DOHH2 (cell line): ENCODE data around the gene IFT88.

ENCODE experiments used
- H3F3A ChIP-seq: fragments of 200-600 bp; sonication (generic), shearing (Covaris generic); 2 replicates; pipeline ENCODE4 v1.6.0; 2016; ENCODE audit warnings: antibody characterized with exemption, mild to moderate bottlenecking; ENCODE audit not compliant: control insufficient read depth, insufficient read depth
- H3K27ac ChIP-seq: fragments of 200-600 bp; sonication (generic); 2 replicates; pipeline ENCODE4 v1.5.1; 2014; ENCODE audit warnings: low read depth, mild to moderate bottlenecking, low read length, moderate library complexity
- H3K27me3 ChIP-seq: fragments of 200-600 bp; sonication (generic); 2 replicates; pipeline ENCODE4 v1.6.1; 2014; ENCODE audit warnings: mild to moderate bottlenecking, low read length, mixed read lengths; ENCODE audit not compliant: control insufficient read depth
- H3K36me3 ChIP-seq: fragments of 200-600 bp; sonication (generic); 2 replicates; pipeline ENCODE4 v1.6.1; 2014; ENCODE audit warnings: mild to moderate bottlenecking, low read length, moderate library complexity, mixed read lengths; ENCODE audit not compliant: control insufficient read depth
- H3K4me1 ChIP-seq: fragments of 200-600 bp; sonication (generic); 2 replicates; pipeline ENCODE4 v1.6.1; 2014; ENCODE audit warnings: mild to moderate bottlenecking, low read length, mixed read lengths; ENCODE audit not compliant: control insufficient read depth
- H3K4me2 ChIP-seq: fragments of 200-600 bp; sonication (generic); 2 replicates; pipeline ENCODE4 v1.6.0; 2014; ENCODE audit warnings: mild to moderate bottlenecking, low read length, moderate library complexity
- H3K4me3 ChIP-seq: fragments of 200-600 bp; sonication (generic); 2 replicates; pipeline ENCODE4 v1.5.1; 2014; ENCODE audit warnings: mild to moderate bottlenecking, low read length, mixed read lengths
- H3K79me2 ChIP-seq: fragments of 200-600 bp; sonication (generic); 2 replicates; pipeline ENCODE4 v1.6.1; 2014; ENCODE audit warnings: mild to moderate bottlenecking, low read length, mixed read lengths; ENCODE audit not compliant: control insufficient read depth
- H3K9me2 ChIP-seq: fragments of 200-600 bp; sonication (generic); replicated peaks from 2 replicates; pipeline ENCODE4 v1.6.1; 2014; ENCODE audit warnings: mild to moderate bottlenecking, low read length, mixed read lengths; ENCODE audit not compliant: control insufficient read depth
- H3K9me3 ChIP-seq: fragments of 200-600 bp; sonication (generic); 2 replicates; pipeline ENCODE4 v1.6.1; 2014; ENCODE audit warnings: antibody characterized with exemption, low read length, mixed read lengths; ENCODE audit not compliant: control insufficient read depth, insufficient read depth
- H4K20me1 ChIP-seq: fragments of 200-600 bp; sonication (generic); 2 replicates; pipeline ENCODE4 v1.6.0; 2014; ENCODE audit warnings: low read depth, mild to moderate bottlenecking, antibody characterized with exemption, low read length, moderate library complexity; ENCODE audit not compliant: control insufficient read depth, insufficient read depth
- CTCF ChIP-seq: fragments of 200-600 bp; sonication (generic); IDR thresholded peaks from one replicate; pipeline ENCODE4 v1.5.1; 2014; ENCODE audit warnings: antibody characterized with exemption, mild to moderate bottlenecking, low read depth, low read length; ENCODE audit not compliant: poor library complexity, severe bottlenecking
- EZH2phosphoT487 ChIP-seq: fragments of 200-600 bp; sonication (generic); IDR thresholded peaks from 2 replicates; pipeline ENCODE4 v1.6.1; 2017; ENCODE audit warnings: borderline replicate concordance, mild to moderate bottlenecking, antibody characterized with exemption, low read length, moderate library complexity, mixed read lengths

IFT88 gene

GRCh38 chr13:20669162-20669561, 102.2 kb downstream of the IFT88 start:
- H3F3A ChIP-seq = no peaks in the 10 kb centered on the region
- H3K4me3 ChIP-seq = no peak overlapping the region
- H4K20me1 ChIP-seq = no peaks in the 10 kb centered on the region
- H3K4me1 ChIP-seq = no peaks in the 10 kb centered on the region
- no peaks in the 10 kb centered on the region for H3K79me2 ChIP-seq
- no peaks in the 10 kb centered on the region for H3K9me2 ChIP-seq
- TF ChIP-seq CTCF (no peak), EZH2phosphoT487 (no peak)
- H3K9me3 ChIP-seq = no peaks in the 10 kb centered on the region
- H3K27me3 ChIP-seq = no peaks in the 10 kb centered on the region
- H3K27ac ChIP-seq = no peak overlapping the region
- no peak overlapping the region for H3K4me2 ChIP-seq
- H3K36me3 ChIP-seq = no peaks in the 10 kb centered on the region

- H3K36me3 ChIP-seq = no peaks in the 10 kb centered on the region
- TF ChIP-seq CTCF (no peak), EZH2phosphoT487 (no peak)
- H3K27ac ChIP-seq = no peak overlapping the region
- no peaks in the 10 kb centered on the region for H3K27me3 ChIP-seq
- no peak overlapping the region for H3K4me2 ChIP-seq
- no peaks in the 10 kb centered on the region for H3K4me1 ChIP-seq
- H3K9me3 ChIP-seq = no peaks in the 10 kb centered on the region
- H3K79me2 ChIP-seq = no peaks in the 10 kb centered on the region
- H3K4me3 ChIP-seq = no peak overlapping the region
- no peaks in the 10 kb centered on the region for H3F3A ChIP-seq
- H4K20me1 ChIP-seq = no peaks in the 10 kb centered on the region
- H3K9me2 ChIP-seq = no peaks in the 10 kb centered on the region
These were observed 104.8 kb downstream of the IFT88 start for GRCh38 chr13:20671789-20672188.

DNA sequence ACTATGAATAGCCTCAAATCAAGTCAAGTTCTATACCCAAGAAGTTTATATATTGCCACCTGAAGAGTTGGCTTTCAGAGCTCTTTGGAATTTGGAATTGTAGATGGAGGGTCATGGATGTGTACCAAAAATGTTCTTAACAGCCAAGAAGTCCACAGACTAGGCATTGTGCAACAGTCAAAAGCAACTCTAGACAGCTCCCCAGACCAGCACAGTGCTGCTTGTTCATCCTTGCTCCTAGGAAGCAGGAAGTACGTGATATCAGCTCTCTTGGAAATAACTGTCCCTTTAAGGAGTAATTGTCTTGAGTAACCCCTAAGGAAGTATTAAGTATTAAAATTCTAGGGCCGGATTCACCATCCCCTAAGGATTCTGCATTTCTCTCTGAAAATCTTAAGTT, 105.8 kb downstream of the IFT88 start:
- H3K36me3 ChIP-seq = no peaks in the 10 kb centered on the region
- no peak overlapping the region for H3K4me3 ChIP-seq
- H4K20me1 ChIP-seq = no peaks in the 10 kb centered on the region
- H3K9me2 ChIP-seq = no peaks in the 10 kb centered on the region
- no peak overlapping the region for H3K4me2 ChIP-seq
- H3F3A ChIP-seq = no peaks in the 10 kb centered on the region
- no peaks in the 10 kb centered on the region for H3K9me3 ChIP-seq
- no peak for TF ChIP-seq CTCF
- no peak for TF ChIP-seq EZH2phosphoT487
- no peaks in the 10 kb centered on the region for H3K27me3 ChIP-seq
- H3K4me1 ChIP-seq = no peaks in the 10 kb centered on the region
- H3K27ac ChIP-seq = no peak overlapping the region
- H3K79me2 ChIP-seq = no peaks in the 10 kb centered on the region

- H3K4me3 ChIP-seq = no peak overlapping the region
- no peak overlapping the region for H3K4me2 ChIP-seq
- TF ChIP-seq CTCF (no peak), EZH2phosphoT487 (no peak)
- no peaks in the 10 kb centered on the region for H3K36me3 ChIP-seq
- no peaks in the 10 kb centered on the region for H3K4me1 ChIP-seq
- no peaks in the 10 kb centered on the region for H4K20me1 ChIP-seq
- no peaks in the 10 kb centered on the region for H3K79me2 ChIP-seq
- no peak overlapping the region for H3K27ac ChIP-seq
- no peaks in the 10 kb centered on the region for H3K9me2 ChIP-seq
- H3K9me3 ChIP-seq = no peaks in the 10 kb centered on the region
- no peaks in the 10 kb centered on the region for H3F3A ChIP-seq
- H3K27me3 ChIP-seq = no peaks in the 10 kb centered on the region
These were observed 106.8 kb downstream of the IFT88 start for GRCh38 chr13:20673715-20674114.
